NCI-H1436 (cell line): ENCODE data around the gene INSIG2.

Experiments
- DNase-seq: peaks from one replicate; lab custom pipeline; 2025; lab: John Stamatoyannopoulos, UW

Gene INSIG2

GRCh38 chr2:118102433-118103082, 14.3 kb downstream of the INSIG2 start:
- no peak for DNase-seq

DNA sequence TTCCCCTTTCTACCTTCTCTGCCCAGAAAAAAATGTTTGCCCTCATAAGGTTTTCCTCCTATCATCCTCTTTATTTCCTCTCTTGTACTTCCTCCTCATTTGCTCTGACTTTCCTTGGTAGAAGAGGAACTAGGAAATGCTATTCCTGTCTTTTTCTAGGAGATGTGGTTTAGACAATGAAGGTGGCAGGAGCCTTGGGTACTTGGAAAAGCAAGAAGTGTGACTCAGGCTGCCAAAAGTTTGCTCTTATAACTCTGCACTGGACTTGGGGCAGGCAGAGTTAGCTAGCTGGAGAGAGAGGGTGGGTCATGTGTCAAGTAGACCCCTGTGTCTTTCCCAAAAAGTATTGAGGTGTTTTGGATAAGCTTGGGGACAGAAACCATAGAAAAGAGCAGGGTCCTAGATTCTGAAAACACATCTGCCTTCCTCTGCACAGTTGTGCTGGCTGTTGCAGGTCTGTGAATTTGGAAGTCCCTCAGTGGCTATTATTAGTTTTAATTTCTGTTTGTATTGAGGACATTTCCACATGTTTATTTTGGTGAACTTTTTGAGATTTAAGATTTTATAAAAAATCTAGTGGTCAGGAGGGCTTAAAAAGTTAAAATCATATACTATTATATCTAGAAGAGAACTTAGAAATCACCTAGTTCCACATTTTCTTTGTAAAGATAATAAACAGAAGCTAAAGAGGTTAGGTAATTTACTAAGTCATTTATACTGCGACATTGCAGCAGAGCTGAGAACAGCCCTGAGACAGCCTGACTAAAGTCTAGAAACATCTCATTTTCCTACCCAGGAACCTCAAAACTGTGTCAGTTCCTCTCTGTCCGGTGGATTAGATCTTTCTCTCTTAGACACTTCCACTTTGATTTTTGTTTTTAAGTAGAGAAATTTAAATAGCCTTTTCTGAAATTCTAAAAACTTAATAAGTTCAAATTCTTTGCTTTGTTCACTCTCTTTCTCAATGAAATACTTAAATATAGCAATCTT, 16.0 kb downstream of the INSIG2 start:
- DNase-seq, result no peak

DNA sequence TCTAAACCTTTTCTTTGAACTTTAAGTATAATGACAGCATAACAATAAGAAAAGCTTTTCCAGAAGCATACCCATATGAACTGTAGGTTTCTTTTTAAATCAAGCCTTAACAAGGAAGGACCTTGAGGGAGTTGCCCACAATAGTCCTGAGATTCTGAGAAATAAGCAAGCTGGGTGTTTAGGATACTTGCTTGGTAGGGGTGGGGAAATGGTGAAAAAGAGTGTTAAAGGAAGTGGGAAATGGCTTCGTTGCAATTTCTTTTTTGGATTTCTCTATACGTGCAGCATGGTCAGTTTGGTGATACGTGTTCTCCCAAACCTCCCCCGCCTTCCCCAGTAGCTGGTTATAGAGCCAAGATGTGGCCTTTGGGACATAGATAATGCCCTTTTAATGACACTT, 17.2 kb downstream of the INSIG2 start:
- DNase-seq, result no peak

- DNase-seq, result no peak
These were observed 18.7 kb downstream of the INSIG2 start for GRCh38 chr2:118106926-118107325.

DNA sequence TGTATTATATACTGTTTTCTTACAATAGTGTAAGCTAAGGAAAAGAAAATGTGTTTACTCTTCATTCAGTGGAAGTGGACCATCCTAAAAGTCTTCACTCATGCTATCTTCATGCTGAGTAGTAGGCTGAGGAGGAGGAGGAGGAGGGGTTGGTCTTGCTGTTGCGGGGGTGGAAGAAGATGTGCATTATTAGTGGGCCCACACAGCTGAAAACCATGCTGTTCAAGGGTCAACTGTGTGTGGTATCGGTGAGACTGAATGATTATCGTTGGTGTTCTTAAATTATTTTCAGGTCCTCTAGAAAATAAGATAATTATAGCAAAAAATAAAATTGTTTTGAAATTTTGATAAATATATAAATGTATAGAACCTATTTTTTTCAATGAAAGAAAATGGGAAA, 22.0 kb downstream of the INSIG2 start:
- no peak for DNase-seq

DNA sequence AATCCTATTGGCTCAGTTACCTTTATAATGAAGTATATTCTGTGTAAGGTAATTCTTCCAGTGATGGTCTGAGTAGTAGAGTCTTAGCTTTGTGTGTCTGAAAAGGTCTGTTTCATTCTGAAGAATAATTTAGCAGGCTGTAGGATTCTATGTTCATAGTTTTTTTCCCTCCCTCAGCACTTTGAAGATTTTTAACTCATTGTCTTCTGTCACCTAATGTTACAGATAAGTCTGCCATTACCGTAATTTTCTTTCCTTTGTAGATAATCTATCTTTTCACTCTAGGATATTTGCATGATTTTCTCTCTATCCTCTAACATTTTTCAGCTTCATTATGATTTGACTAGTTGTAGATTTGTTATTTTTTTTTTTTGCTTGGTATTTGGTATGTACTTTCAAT, 22.7 kb downstream of the INSIG2 start:
- DNase-seq, result no peak

- no peak for DNase-seq
These were observed 24.6 kb downstream of the INSIG2 start for GRCh38 chr2:118112771-118113334.

DNA sequence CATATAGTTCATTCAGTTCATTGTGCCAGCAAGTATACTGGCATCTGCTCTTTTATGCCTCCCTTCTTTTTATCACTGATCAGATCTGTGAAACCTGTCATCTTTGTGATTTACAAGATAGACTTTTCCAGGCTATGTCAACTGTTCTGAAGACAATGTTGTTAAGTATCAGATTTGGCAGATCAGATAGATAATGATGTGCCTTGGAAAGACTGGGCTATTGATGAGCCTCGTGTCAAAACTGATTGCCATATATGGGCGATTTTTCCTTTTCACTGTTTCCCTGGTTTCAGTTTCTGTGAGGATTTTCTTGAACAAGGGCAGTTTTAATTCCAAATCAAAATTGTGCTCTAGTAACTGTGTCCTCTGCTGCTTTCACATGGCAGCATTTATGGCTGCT, 26.6 kb downstream of the INSIG2 start:
- DNase-seq, result no peak

GRCh38 chr2:118115761-118116160, 27.5 kb downstream of the INSIG2 start:
- no peak for DNase-seq

DNA sequence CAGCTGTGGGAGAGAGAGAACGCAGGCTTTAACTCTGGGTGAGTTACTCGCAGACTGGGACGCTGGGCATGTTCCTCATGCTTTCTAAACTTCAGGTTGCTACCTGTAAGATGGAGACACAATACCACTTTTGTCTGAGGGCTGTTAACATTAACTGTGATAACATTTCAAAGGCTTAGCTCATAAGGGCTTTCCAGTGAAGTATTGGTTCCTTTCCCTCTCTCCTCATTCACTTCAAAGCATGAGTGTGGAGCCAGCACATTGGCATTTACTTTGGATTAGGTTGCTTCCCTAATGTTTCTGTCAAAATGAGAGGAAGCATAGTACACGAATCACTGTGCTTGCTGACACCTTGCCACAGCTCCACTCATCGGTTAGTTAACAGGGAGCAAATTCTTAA, 30.2 kb downstream of the INSIG2 start:
- no peak for DNase-seq

- no peak for DNase-seq
These were observed 31.0 kb downstream of the INSIG2 start for GRCh38 chr2:118119158-118119727.

DNA sequence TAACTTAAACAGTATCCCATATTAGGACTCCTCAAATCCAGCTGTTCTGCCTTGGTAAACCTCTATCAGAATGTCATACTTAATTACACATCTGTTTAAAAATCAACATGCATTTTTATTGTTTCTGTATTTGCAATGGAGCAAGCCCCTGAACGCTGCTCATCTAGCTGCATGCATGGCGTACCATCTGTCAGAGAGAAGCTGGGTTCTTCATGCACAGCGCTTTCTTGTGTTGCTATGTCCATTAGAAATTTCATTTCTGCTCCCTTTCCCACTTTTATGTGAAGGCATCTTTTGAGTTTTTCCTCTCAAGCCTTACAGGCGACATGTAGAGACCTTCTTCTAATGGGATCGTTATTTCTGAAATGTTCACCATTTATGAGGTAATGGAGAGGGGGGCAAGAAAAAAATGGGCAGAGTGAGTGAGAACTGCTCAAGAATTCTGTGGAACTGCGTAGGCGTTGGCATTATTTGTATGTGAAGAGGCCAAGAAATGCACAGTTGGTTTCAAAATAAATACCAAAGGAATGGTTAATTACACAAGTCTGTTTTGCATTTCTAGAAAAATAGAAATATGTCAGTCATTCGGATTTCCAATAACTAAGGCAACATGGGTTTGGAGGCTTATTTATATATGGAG, 31.6 kb downstream of the INSIG2 start:
- no peak for DNase-seq

DNA sequence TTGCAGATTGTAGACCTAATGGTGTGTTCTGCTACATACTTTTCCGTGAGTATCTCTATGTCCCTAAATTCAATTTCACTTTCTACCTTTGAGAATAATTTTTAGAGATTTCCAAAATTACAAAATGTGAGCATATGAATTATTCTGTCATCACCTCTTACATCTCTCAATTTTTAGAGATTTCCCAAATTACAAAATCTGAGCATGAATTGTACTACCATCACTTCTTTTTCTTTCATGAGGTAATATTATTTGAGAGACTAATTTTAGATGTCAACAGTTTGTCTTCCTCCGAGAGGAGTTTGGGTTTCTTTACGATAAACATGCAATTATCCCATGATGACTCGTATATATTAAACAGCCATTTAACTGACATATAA, 32.1 kb downstream of the INSIG2 start:
- no peak for DNase-seq

- no peak for DNase-seq
These were observed 32.8 kb downstream of the INSIG2 start for GRCh38 chr2:118121101-118121500.

GRCh38 chr2:118121986-118122524, 33.8 kb downstream of the INSIG2 start:
- DNase-seq, result no peak

DNA sequence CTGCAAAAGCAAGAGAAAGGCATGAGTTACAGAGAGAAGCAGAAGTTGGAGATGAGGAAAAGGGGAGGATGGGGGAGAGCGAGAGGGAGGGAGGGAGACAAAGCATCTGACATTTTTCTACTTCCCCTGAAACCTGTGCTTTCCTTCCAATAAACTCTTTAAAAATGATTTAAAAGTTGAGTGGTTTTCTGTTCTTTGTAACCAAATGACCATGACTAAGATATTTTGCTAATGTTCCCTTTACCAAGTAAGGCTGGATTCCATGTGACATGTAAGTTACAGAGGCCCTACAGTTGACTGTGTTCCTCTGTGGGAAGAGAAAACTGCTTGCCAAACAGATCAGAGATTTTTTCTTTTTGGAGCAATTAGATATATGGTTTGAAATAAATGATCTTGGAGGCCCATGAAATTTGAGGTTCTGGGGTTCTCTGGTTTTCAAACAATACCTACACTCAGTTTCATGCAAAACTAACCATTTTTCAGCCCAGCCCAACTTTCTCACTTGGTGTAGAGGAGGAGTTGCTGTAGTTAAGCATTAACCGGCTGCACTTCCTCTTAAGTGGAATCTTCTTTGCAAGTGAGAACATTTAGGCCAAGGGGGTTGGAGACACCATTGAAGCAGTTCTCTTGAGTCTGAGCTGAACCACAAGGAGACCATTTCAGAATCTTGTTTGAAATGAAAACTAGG, 34.5 kb downstream of the INSIG2 start:
- no peak for DNase-seq

DNA sequence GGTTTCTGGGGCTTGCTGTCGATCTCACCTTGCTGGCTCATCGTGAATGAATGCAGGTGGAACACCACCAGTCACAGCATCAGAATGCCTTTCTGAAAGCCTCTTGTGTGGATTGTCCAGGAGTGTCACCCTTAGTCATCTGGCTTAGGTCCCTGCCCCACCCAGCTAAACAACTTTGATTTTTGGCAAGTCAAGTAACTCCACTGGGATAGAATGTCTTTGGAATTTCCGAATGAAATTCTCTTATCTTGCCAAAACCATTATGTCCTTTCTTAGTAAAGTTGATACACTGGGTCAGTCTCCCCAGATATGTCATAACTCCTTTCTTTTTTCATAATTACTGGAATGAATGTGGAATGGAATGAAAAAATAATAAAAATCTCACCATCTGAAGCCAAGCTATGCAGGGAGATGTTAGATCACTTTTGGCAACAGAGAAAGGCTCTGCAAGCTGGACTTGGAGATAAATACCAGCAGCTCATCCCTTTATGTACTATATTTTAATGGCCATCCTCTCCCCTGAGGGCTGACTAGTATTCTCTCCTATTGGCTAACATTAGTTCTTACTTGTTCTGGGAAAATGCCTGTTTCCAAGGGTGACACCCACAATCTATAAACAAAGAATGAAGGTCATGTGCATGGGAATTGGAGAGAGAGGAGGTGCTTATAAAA, 35.4 kb downstream of the INSIG2 start:
- no peak for DNase-seq

DNA sequence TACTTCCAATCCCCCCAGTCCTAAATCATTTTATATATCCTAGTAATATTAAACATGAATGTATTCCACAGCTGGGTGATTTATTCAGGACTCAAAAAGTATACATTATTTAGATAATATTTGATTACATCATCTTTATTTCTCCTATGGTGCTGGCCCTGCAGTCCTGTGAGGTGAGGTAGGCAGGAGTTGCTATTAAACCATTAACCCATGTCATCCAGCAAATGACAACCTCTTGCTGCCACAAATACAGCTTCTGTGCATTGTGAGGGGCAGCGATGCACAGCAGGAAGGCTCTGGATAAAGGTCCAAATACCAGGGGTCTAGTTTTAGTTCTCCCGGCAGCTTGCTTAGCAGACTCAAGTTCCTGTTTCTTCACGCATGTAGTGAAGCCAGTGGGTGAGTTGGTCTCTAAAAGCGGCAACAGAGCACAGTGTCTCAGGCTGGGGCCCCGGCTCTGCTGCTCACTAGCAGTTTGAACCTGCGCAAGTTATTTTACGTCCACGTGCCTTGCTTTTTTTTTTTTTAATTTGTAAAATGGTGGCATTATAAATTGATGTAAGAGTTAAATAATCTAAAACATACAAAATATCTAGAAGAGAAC, 36.1 kb downstream of the INSIG2 start:
- no peak for DNase-seq

DNA sequence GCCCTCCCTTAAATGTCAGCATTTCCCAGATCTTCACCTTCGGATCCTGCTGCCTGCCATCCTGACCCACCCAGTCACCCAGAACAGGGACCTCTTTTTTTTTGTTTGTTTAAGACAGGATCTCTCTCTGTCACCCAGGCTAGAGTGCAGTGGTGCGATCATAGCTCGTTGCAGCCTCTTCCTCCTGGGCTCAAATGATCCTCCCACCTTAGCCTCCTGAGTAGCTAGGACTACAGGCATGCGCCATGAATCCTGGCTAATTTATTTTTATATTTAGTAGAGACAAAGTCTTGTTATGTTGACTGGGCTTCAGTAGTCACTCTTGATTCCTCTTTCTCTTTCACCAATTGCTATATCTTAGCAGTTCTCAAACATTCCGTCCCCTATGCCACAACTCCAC, 39.0 kb downstream of the INSIG2 start:
- no peak for DNase-seq

DNA sequence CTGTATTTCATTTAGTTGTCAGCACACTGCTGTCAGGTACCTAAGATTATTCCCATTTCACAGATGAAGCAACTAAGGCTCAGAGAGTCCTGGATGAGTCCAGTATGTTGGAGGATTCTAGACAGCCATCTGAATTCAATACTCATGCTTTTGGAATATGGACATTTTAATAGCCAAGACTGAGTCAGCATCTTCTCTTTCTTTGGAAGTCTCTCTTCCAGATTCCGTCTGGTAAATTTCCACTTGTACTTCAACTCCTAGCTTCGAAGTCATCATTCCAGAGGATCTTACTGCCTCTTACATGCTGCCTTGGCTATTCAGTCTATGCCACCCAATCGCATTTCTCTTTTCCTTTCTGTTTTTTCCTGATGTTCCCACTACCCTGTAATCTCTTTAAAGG, 40.6 kb downstream of the INSIG2 start:
- no peak for DNase-seq
